22Rv1 (cell line): ENCODE data around the gene SCAPER.

ENCODE experiments used
- ZFX ChIP-seq: fragments of 450-650 bp; IDR thresholded peaks from 2 replicates; pipeline ENCODE4 v1.6.1; 2017; ENCODE audit warnings: antibody characterized with exemption, borderline replicate concordance
- TF ChIP-seq, protein P1 (sequence below): fragments of 450-650 bp; IDR thresholded peaks from 2 replicates; pipeline ENCODE4 v1.5.1; 2017; ENCODE audit warnings: mild to moderate bottlenecking

DNA sequence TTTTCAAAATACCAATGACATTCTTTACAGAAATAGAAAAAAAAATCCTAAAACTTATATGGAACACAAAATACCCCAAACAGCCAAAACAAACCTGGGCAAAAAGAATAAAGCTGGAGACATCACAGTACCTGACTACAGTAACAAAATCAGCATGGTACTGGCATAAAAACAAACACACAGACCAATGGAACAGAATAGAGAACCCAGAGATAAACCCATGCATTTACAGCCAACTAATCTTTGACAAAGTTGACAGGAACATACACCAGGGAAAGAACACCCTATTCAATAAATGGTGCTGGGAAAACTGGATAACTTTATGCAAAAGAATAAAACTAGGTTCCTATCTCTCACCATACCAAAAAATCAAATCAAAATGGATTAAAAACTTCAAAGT, 36.4 kb downstream of the SCAPER start:
- TF ChIP-seq, protein P1, sequence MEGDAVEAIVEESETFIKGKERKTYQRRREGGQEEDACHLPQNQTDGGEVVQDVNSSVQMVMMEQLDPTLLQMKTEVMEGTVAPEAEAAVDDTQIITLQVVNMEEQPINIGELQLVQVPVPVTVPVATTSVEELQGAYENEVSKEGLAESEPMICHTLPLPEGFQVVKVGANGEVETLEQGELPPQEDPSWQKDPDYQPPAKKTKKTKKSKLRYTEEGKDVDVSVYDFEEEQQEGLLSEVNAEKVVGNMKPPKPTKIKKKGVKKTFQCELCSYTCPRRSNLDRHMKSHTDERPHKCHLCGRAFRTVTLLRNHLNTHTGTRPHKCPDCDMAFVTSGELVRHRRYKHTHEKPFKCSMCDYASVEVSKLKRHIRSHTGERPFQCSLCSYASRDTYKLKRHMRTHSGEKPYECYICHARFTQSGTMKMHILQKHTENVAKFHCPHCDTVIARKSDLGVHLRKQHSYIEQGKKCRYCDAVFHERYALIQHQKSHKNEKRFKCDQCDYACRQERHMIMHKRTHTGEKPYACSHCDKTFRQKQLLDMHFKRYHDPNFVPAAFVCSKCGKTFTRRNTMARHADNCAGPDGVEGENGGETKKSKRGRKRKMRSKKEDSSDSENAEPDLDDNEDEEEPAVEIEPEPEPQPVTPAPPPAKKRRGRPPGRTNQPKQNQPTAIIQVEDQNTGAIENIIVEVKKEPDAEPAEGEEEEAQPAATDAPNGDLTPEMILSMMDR = no peak
- TF ChIP-seq ZFX = no peak
